WTC11 (cell line): Measurements from ENCODE around the gene PRIM1.

Source experiments
- CTCF ChIP-seq: fragments of 200-600 bp; IDR thresholded peaks from 2 replicates; pipeline ENCODE4 v1.8.0; 2022; ENCODE audit warnings: antibody characterized with exemption
- GABPB1 ChIP-seq: sonication (generic); formaldehyde crosslinking; IDR thresholded peaks from 2 replicates; pipeline ENCODE4 v1.8.1; 2023; ENCODE audit warnings: mild to moderate bottlenecking, missing genetic modification reagents
- ZNF121 ChIP-seq: sonication (generic); formaldehyde crosslinking; IDR thresholded peaks from 2 replicates; pipeline ENCODE4 v1.8.0; 2023; ENCODE audit warnings: missing genetic modification reagents

- no peak for TF ChIP-seq ZNF121 (CRISPR knock-in tag)
- no peak for TF ChIP-seq CTCF
- no peak for TF ChIP-seq GABPB1
These were observed 9.7 kb upstream of the PRIM1 start for GRCh38 chr12:56761812-56762211.
